GM19455 (cell line): ENCODE data around the gene CCM2.

Experiments used
- ATAC-seq: cut with Tn5 transposase; IDR thresholded peaks from one replicate; pipeline ENCODE4 v1.9.1; 2021; ENCODE audit not compliant: unreplicated experiment

The CCM2 gene

GRCh38 chr7:45061806-45062425, 61.9 kb downstream of the CCM2 start:
- ATAC-seq, result no peak

- ATAC-seq, result no peak
Measured at GRCh38 chr7:45064047-45064725, 64.2 kb downstream of the CCM2 start.

- ATAC-seq, result no peak
Measured at GRCh38 chr7:45065031-45065995, 65.3 kb downstream of the CCM2 start.

- no peak for ATAC-seq
Measured at GRCh38 chr7:45066409-45066808, 66.4 kb downstream of the CCM2 start.

GRCh38 chr7:45067582-45067981, 67.6 kb downstream of the CCM2 start:
- ATAC-seq, result no peak

- no peak for ATAC-seq
Measured at GRCh38 chr7:45068236-45069023, 68.4 kb downstream of the CCM2 start.

- no peak for ATAC-seq
Measured at GRCh38 chr7:45069444-45070253, 69.6 kb downstream of the CCM2 start.

- no peak for ATAC-seq
Measured at GRCh38 chr7:45070254-45070642, 70.2 kb downstream of the CCM2 start.

- no peak for ATAC-seq
Measured at GRCh38 chr7:45071528-45071927, 71.5 kb downstream of the CCM2 start.

- ATAC-seq, result no peak
Measured at GRCh38 chr7:45072131-45073030, 72.4 kb downstream of the CCM2 start.

- no peak for ATAC-seq
Measured at GRCh38 chr7:45073031-45073785, 73.2 kb downstream of the CCM2 start.

- no peak for ATAC-seq
Measured at GRCh38 chr7:45073786-45074527, 74.0 kb downstream of the CCM2 start.

- no peak for ATAC-seq
Measured at GRCh38 chr7:45074528-45075354, 74.7 kb downstream of the CCM2 start.

- ATAC-seq, result no peak
Measured at GRCh38 chr7:45075355-45075644, 75.3 kb downstream of the CCM2 start.

- ATAC-seq, result no peak
Measured at GRCh38 chr7:45075871-45076796, 76.1 kb downstream of the CCM2 start.

GRCh38 chr7:45076946-45077345, 76.9 kb downstream of the CCM2 start:
- no peak for ATAC-seq
